ENCODE results near the gene TBC1D5. TPM values are rescaled to one million over a fixed set of nuclear protein-coding genes. Genes with fewer than 3 reads are reported as not detected.

TBC1D5 gene
- polyA plus RNA-seq, 1 donor from 2014 or later, result 63.0 TPM

- H3K27me3 Mint-ChIP-seq, result no peaks in the 10 kb centered on the region
- H3K9me3 Mint-ChIP-seq, result no peaks in the 10 kb centered on the region
- no peak overlapping the region for H3K4me3 Mint-ChIP-seq
- H3K27ac Mint-ChIP-seq, result no peak overlapping the region
- peaks cover 0 to 2% (median 2%) of the 10 kb centered on the region in 3 donors for H3K4me1 Mint-ChIP-seq
- peaks cover 7% of the 10 kb centered on the region for H3K36me3 Mint-ChIP-seq
Observed at GRCh38 chr3:17307482-17307881, 434.9 kb downstream of the TBC1D5 start.

- H3K36me3 Mint-ChIP-seq, result peaks cover 4% of the 10 kb centered on the region
- H3K4me1 Mint-ChIP-seq, result peaks cover 0 to 6% (median 2%) of the 10 kb centered on the region in 3 donors
- H3K27me3 Mint-ChIP-seq, result no peaks in the 10 kb centered on the region
- H3K9me3 Mint-ChIP-seq, result no peaks in the 10 kb centered on the region
- peak overlapping the region in 1 of 4 donors; percentile 10 for H3K4me3 Mint-ChIP-seq
- H3K27ac Mint-ChIP-seq, result no peak overlapping the region
Observed at GRCh38 chr3:17304969-17305368, 437.5 kb downstream of the TBC1D5 start.

DNA sequence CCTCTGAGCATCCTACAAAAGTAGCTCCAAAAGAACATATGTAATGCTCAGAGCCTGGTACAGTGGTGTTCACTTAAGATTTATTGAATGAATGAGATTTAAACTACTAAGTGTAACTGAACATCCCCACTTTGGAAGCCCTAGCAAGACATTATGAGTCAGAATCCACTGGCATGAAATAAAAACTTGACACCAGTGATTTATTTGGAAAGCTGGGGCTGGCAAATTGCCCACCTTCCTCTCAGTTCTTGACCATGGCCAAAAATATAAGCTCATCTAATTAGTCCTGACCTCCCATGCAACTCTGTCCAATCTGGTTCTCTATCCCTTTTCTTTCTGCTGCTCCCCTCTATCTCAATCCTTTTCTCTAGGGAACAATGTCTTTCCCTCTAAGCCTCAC is 439.7 kb downstream of the TBC1D5 start:
- Mint-ChIP-seq H3K4me3 (no peak overlapping the region), H3K27me3 (no peaks in the 10 kb centered on the region), H3K36me3 (peaks cover 8% of the 10 kb centered on the region), H3K27ac (no peak overlapping the region), H3K4me1 (peaks cover 0 to 6% (median 0%) of the 10 kb centered on the region in 3 donors), H3K9me3 (no peaks in the 10 kb centered on the region)

- Mint-ChIP-seq H3K27ac (no peak overlapping the region), H3K4me1 (peaks cover 0 to 6% (median 0%) of the 10 kb centered on the region in 3 donors), H3K36me3 (peaks cover 8% of the 10 kb centered on the region), H3K9me3 (no peaks in the 10 kb centered on the region), H3K27me3 (no peaks in the 10 kb centered on the region), H3K4me3 (no peak overlapping the region)
Observed at GRCh38 chr3:17302170-17302569, 440.3 kb downstream of the TBC1D5 start.

DNA sequence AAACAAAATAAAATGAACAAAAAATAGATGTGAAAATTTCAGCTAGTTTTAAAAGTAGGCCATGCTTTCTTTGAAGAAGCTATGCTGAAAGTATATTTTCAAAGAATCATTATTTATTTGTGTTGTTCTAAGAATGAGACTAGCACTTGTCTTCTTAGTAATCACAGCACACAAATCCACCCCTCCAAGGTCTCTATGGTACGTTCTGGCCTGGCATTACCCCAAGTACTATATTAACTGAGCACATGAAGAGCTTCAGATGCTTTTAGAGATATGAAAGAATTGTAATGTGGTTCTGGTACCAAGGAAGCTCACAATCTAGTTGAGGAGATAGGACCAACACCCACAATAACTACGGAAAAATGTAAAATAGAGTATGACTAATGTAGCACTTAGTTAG is 441.2 kb downstream of the TBC1D5 start:
- Mint-ChIP-seq H3K4me3 (no peak overlapping the region), H3K27ac (no peak overlapping the region), H3K4me1 (peaks cover 0 to 6% (median 0%) of the 10 kb centered on the region in 3 donors), H3K27me3 (no peaks in the 10 kb centered on the region), H3K36me3 (peaks cover 8% of the 10 kb centered on the region), H3K9me3 (no peaks in the 10 kb centered on the region)

DNA sequence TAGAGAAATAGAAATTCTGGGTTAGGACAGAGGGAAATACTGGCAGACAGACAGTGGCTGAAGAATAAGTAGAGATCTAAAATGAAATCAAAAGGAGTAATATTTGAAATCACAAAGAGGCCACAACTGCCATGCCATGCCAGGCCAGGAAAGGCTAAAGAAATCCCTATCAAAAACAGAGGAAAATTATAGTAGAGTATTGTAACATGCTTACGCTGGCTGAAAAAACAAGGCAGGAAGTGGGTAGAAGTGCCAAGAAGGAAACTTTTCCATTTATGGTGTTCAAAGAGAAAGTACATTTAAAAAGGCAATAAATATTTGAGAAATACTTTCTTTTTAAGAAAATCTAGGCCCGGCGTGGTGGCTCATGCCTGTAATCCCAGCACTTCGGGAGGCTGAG is 442.0 kb downstream of the TBC1D5 start:
- H3K36me3 Mint-ChIP-seq, result peaks cover 8% of the 10 kb centered on the region
- no peaks in the 10 kb centered on the region for H3K9me3 Mint-ChIP-seq
- H3K4me1 Mint-ChIP-seq, result peaks cover 0 to 3% (median 0%) of the 10 kb centered on the region in 3 donors
- H3K4me3 Mint-ChIP-seq, result no peak overlapping the region
- H3K27me3 Mint-ChIP-seq, result no peaks in the 10 kb centered on the region
- H3K27ac Mint-ChIP-seq, result peak overlapping the region in 1 of 3 donors; percentile 15

- Mint-ChIP-seq H3K36me3 (peaks cover 4% of the 10 kb centered on the region), H3K27ac (peak overlapping the region in 1 of 3 donors; percentile 28), H3K4me3 (no peak overlapping the region), H3K27me3 (no peaks in the 10 kb centered on the region), H3K9me3 (no peaks in the 10 kb centered on the region), H3K4me1 (peaks cover 0 to 3% (median 0%) of the 10 kb centered on the region in 3 donors)
Observed at GRCh38 chr3:17298038-17298437, 444.4 kb downstream of the TBC1D5 start.

DNA sequence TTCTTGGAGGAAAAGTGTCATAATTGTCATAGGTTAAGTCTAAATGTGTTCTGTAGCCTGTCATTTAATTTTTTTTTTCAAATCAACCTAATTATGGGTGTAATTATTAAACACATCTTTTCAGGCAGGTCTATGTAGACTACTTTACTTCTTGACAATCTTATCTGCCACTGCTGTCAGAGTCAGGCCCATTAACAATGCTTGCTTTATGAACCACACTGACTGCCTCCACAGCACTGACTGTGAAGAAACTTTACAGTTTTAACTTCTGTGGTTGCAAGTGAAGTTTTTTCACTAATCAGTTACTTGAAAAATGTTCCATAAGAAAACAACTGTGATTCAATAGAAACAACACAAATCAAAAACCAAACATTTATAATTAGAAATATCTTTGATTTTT is 449.9 kb downstream of the TBC1D5 start:
- no peak overlapping the region for H3K4me3 Mint-ChIP-seq
- H3K9me3 Mint-ChIP-seq, result no peaks in the 10 kb centered on the region
- no peaks in the 10 kb centered on the region for H3K4me1 Mint-ChIP-seq
- H3K36me3 Mint-ChIP-seq, result peaks cover 4% of the 10 kb centered on the region
- H3K27ac Mint-ChIP-seq, result no peak overlapping the region
- no peaks in the 10 kb centered on the region for H3K27me3 Mint-ChIP-seq

- Mint-ChIP-seq H3K27ac (no peak overlapping the region), H3K4me1 (no peaks in the 10 kb centered on the region), H3K9me3 (no peaks in the 10 kb centered on the region), H3K36me3 (peaks cover 4% of the 10 kb centered on the region), H3K27me3 (no peaks in the 10 kb centered on the region), H3K4me3 (no peak overlapping the region)
Observed at GRCh38 chr3:17290894-17291293, 451.5 kb downstream of the TBC1D5 start.

- Mint-ChIP-seq H3K36me3 (peaks cover 5% of the 10 kb centered on the region), H3K4me3 (no peak overlapping the region)
Observed at GRCh38 chr3:17288839-17289399, 453.5 kb downstream of the TBC1D5 start.

GRCh38 chr3:17287006-17287689 is 455.3 kb downstream of the TBC1D5 start:
- Mint-ChIP-seq H3K27ac (no peak overlapping the region), H3K9me3 (no peaks in the 10 kb centered on the region), H3K27me3 (no peaks in the 10 kb centered on the region), H3K4me1 (no peaks in the 10 kb centered on the region), H3K36me3 (peaks cover 6% of the 10 kb centered on the region), H3K4me3 (no peak overlapping the region)

More at GRCh38 chr3:17288839-17289399, 453.5 kb downstream of the TBC1D5 start:
- Mint-ChIP-seq H3K27me3 (no peaks in the 10 kb centered on the region), H3K9me3 (no peaks in the 10 kb centered on the region), H3K4me1 (no peaks in the 10 kb centered on the region), H3K27ac (no peak overlapping the region)

- peaks cover 0 to 2% (median 2%) of the 10 kb centered on the region in 3 donors for H3K4me1 Mint-ChIP-seq
- H3K27me3 Mint-ChIP-seq, result no peaks in the 10 kb centered on the region
- H3K4me3 Mint-ChIP-seq, result no peak overlapping the region
- no peaks in the 10 kb centered on the region for H3K9me3 Mint-ChIP-seq
- peaks cover 13% of the 10 kb centered on the region for H3K36me3 Mint-ChIP-seq
- H3K27ac Mint-ChIP-seq, result no peak overlapping the region
Observed at GRCh38 chr3:17278006-17278405, 464.4 kb downstream of the TBC1D5 start.

GRCh38 chr3:17266846-17267245 is 475.6 kb downstream of the TBC1D5 start:
- H3K36me3 Mint-ChIP-seq, result peaks cover 11% of the 10 kb centered on the region
- no peak overlapping the region for H3K4me3 Mint-ChIP-seq
- H3K27me3 Mint-ChIP-seq, result no peaks in the 10 kb centered on the region
- peaks cover 3 to 16% (median 4%) of the 10 kb centered on the region in 3 donors for H3K4me1 Mint-ChIP-seq
- no peak overlapping the region for H3K27ac Mint-ChIP-seq
- H3K9me3 Mint-ChIP-seq, result peaks cover 0 to 3% (median 0%) of the 10 kb centered on the region in 3 donors

DNA sequence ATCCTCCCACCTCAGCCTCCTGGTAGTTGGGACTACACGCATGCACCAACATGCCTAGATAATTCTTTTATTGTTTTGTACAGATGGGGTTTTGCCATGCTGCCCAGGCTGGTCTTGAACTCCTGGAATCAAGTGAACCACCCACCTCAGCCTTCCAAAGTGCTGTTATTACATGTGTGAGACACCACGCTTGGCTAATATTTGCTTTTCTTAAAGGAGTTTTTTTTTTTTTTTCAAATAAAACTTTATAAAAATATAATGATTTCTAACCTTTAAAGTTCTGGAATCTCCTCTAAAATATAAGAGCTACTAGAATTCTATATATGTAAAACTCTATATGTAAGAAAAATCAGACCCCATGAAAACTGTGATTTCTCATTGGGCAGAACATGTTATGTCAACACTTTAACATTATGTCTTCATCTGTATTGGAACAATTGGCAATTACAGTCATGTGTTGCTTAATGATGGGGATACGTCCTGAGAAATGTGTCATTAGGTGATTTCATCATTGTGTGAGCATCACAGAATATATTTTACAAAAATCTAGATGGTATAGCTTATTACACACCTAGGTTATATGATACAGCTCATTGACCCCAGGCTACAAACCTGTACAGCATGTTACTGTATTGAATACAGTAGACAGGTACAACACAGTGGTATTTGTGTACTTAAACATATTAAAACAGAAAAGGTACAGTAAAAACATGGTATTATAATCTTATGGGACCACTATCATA is 480.6 kb downstream of the TBC1D5 start:
- peaks cover under 1% of the 10 kb centered on the region for H3K36me3 Mint-ChIP-seq
- no peaks in the 10 kb centered on the region for H3K27me3 Mint-ChIP-seq
- peaks cover 3 to 16% (median 4%) of the 10 kb centered on the region in 3 donors for H3K4me1 Mint-ChIP-seq
- H3K27ac Mint-ChIP-seq, result no peak overlapping the region
- no peaks in the 10 kb centered on the region for H3K9me3 Mint-ChIP-seq
- H3K4me3 Mint-ChIP-seq, result no peak overlapping the region

DNA sequence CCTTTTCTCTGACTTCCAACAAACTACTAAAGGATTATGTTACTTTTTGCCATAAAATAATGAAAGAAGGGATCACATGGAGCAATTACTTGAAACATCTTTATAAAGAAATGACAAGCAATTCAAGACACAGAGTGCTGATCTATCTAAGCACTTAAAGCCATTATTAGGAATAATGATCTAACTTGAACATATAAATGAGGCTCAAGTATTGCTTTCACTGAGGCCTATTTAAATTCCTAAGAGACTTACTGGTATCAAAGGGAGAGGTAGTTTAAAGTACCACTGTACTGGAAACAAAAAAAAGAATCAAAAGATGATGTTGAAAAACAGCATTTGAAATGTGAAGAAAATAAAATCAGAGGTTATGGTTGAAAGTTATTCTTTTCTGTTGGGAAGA is 482.2 kb downstream of the TBC1D5 start:
- H3K4me3 Mint-ChIP-seq, result no peak overlapping the region
- H3K36me3 Mint-ChIP-seq, result peaks cover 4% of the 10 kb centered on the region
- no peaks in the 10 kb centered on the region for H3K9me3 Mint-ChIP-seq
- H3K27me3 Mint-ChIP-seq, result no peaks in the 10 kb centered on the region
- H3K4me1 Mint-ChIP-seq, result peaks cover 3 to 13% (median 4%) of the 10 kb centered on the region in 3 donors
- no peak overlapping the region for H3K27ac Mint-ChIP-seq
